ENCODE measurements around the gene SH3BP2.

- no peak for TF ChIP-seq CTCF (conservative IDR thresholded peaks at IDR 0.05)
- TF ChIP-seq EZH2 (IDR thresholded peaks at IDR 0.05; ENCODE audit: low read depth), result no peak
Measured at GRCh38 chr4:2824329-2824835, 31.5 kb downstream of the SH3BP2 start.

Measured in PC-9 (cell line).